SK-N-SH (cell line): Measurements from ENCODE around the gene MGAM2. TPM values are rescaled to one million over a fixed set of nuclear protein-coding genes. Genes with fewer than 3 reads are reported as not detected.

ENCODE experiments used
- CTCF ChIA-PET: fragments of 300-600, 350-600 bp; formaldehyde crosslinking; extraction: SDS; loops from one replicate; lab custom pipeline; 2021; lab: Yijun Ruan, JAX
- POLR2A ChIA-PET: fragments of 350-600 bp; sonication (Branson Sonifier 250); formaldehyde crosslinking; extraction: SDS; loops from one replicate; lab custom pipeline; 2020; ENCODE audit warnings: antibody characterized with exemption, inconsistent platforms; lab: Yijun Ruan, JAX
- DNase-seq: peaks from one replicate; pipeline ENCODE4 v3.0.0; 2012
- H2AFZ ChIP-seq: fragments of 200-600 bp; sonication (generic); 2 replicates; pipeline ENCODE4 v1.8.1; 2016; ENCODE audit warnings: antibody characterized with exemption, mild to moderate bottlenecking, low read depth
- H3F3A ChIP-seq: fragments of 200-600 bp; sonication (generic); replicated peaks from 2 replicates; pipeline ENCODE3; 2016; ENCODE audit warnings: antibody characterized with exemption, mild to moderate bottlenecking; ENCODE audit not compliant: insufficient read depth
- H3K27ac ChIP-seq, 2 experiments: fragments of 200-500 bp in 1 of 2; fragments of 200-600 bp in 1 of 2; sonication (Bioruptor generic) in 1 of 2; sonication (generic), shearing (Covaris generic) in 1 of 2; 2 replicates each; pipeline versions ENCODE4 v1.5.1 to v1.6.1; 2014 to 2016; ENCODE audit warnings: low read depth in 2 of 2, inconsistent platforms in 1 of 2, low read length in 1 of 2, mild to moderate bottlenecking in 1 of 2, mixed read lengths in 1 of 2
- H3K27me3 ChIP-seq: fragments of 200-600 bp; sonication (generic), shearing (Covaris generic); 2 replicates; pipeline ENCODE4 v1.6.1; 2016; ENCODE audit warnings: mixed run types; ENCODE audit not compliant: insufficient read depth
- H3K36me3 ChIP-seq, 2 experiments: fragments of 200-500 bp in 1 of 2; fragments of 200-600 bp in 1 of 2; sonication (Bioruptor generic) in 1 of 2; sonication (generic) in 1 of 2; replicated peaks in 1 of 2; 2 replicates each; pipeline versions ENCODE3 to v1.5.1; 2014 to 2016; ENCODE audit warnings: low read length in 1 of 2, mild to moderate bottlenecking in 1 of 2; ENCODE audit not compliant: insufficient read depth in 2 of 2, control insufficient read depth in 1 of 2
- H3K4me1 ChIP-seq, 2 experiments: fragments of 200-500 bp in 1 of 2; fragments of 200-600 bp in 1 of 2; sonication (Bioruptor generic) in 1 of 2; sonication (generic), shearing (Covaris generic) in 1 of 2; 2 replicates each; pipeline versions ENCODE4 v1.5.1 to v1.6.1; 2014 to 2016; ENCODE audit warnings: low read depth in 1 of 2, low read length in 1 of 2, mixed run types in 1 of 2; ENCODE audit not compliant: insufficient read depth in 2 of 2, control insufficient read depth in 1 of 2
- H3K4me2 ChIP-seq: fragments of 200-600 bp; sonication (generic), shearing (Covaris generic); 2 replicates; pipeline ENCODE4 v1.6.1; 2017; ENCODE audit warnings: mixed run types
- H3K4me3 ChIP-seq, 2 experiments: fragments of 200-500 bp in 1 of 2; fragments of 200-600 bp in 1 of 2; sonication (Bioruptor generic) in 1 of 2; sonication (generic), shearing (Covaris generic) in 1 of 2; 2 replicates each; pipeline versions ENCODE4 v1.5.1 to v1.8.1; 2014 to 2016; ENCODE audit warnings: low read depth in 2 of 2, inconsistent platforms in 1 of 2, low read length in 1 of 2, mild to moderate bottlenecking in 1 of 2, mixed read lengths in 1 of 2, moderate library complexity in 1 of 2
- H3K79me2 ChIP-seq: fragments of 200-600 bp; sonication (generic); 2 replicates; pipeline ENCODE4 v1.8.1; 2017; ENCODE audit warnings: mild to moderate bottlenecking; ENCODE audit not compliant: insufficient read depth
- H3K9ac ChIP-seq: fragments of 200-600 bp; sonication (generic); 2 replicates; pipeline ENCODE4 v1.6.1; 2017; ENCODE audit warnings: mixed run types
- H3K9me2 ChIP-seq: fragments of 200-600 bp; sonication (generic); 2 replicates; pipeline ENCODE4 v1.6.1; 2017; ENCODE audit warnings: mixed run types
- H3K9me3 ChIP-seq: fragments of 200-600 bp; sonication (generic); 2 replicates; pipeline ENCODE4 v1.6.1; 2017; ENCODE audit warnings: mixed run types, mild to moderate bottlenecking, moderate library complexity
- H4K20me1 ChIP-seq: fragments of 200-600 bp; sonication (generic); 2 replicates; pipeline ENCODE4 v1.6.1; 2017; ENCODE audit warnings: mild to moderate bottlenecking, mixed run types; ENCODE audit not compliant: insufficient read depth
- CHD2 ChIP-seq: fragments of 150-350 bp; IDR thresholded peaks from 2 replicates; pipeline ENCODE4 v1.6.1; 2018; ENCODE audit warnings: low read length; ENCODE audit not compliant: partially characterized antibody
- ELF1 ChIP-seq: IDR thresholded peaks from 2 replicates; pipeline ENCODE4 v1.4.0; 2012
- EZH2phosphoT487 ChIP-seq: fragments of 200-600 bp; sonication (generic); IDR thresholded peaks from 2 replicates; pipeline ENCODE4 v1.6.1; 2017; ENCODE audit warnings: low read depth, mixed run types, mild to moderate bottlenecking, antibody characterized with exemption, moderate library complexity, borderline replicate concordance
- GATA2 ChIP-seq: sonication (generic); formaldehyde crosslinking; IDR thresholded peaks from 2 replicates; pipeline ENCODE4 v1.5.0; 2020; ENCODE audit warnings: mild to moderate bottlenecking, missing genetic modification reagents
- JUND ChIP-seq: IDR thresholded peaks from 2 replicates; pipeline ENCODE4 v1.4.0; 2012
- MXI1 ChIP-seq: IDR thresholded peaks from 2 replicates; pipeline ENCODE4 v1.6.1; 2012; ENCODE audit warnings: mild to moderate bottlenecking, low read depth, low read length, improper control_type of control experiment
- NFIC ChIP-seq: IDR thresholded peaks from 2 replicates; pipeline ENCODE4 v1.4.0; 2012; ENCODE audit warnings: borderline replicate concordance
- SMC3 ChIP-seq: IDR thresholded peaks from 2 replicates; pipeline ENCODE4 v1.6.1; 2012; ENCODE audit warnings: low read depth, low read length, improper control_type of control experiment
- TEAD4 ChIP-seq: IDR thresholded peaks from 2 replicates; pipeline ENCODE4 v1.4.0; 2012; ENCODE audit warnings: mild to moderate bottlenecking, borderline replicate concordance; ENCODE audit not compliant: insufficient read depth
- WGBS: methylation state at CpG from one replicate; pipeline ENCODE4 v1.1.6; 2017; ENCODE audit warnings: low lambda C conversion rate; 5-methylcytosine and 5-hydroxymethylcytosine counted together
- polyA plus RNA-seq, 3 experiments: library from polyadenylated mRNA; depleted of rRNA; stranded (reverse); fragments of >200 nt; gene quantifications; 2 replicates each; pipeline ENCODE4 v1.2.3, GENCODE V29; 2012
- TF ChIP-seq, protein P1 (sequence below): IDR thresholded peaks from 2 replicates; pipeline ENCODE4; 2012
- TF ChIP-seq, protein P2 (sequence below): IDR thresholded peaks from 2 replicates; pipeline ENCODE4 v1.4.0; 2012; ENCODE audit warnings: low read depth, borderline replicate concordance
- TF ChIP-seq, protein P3 (sequence below): IDR thresholded peaks from 2 replicates; pipeline ENCODE4 v1.4.0; 2012; ENCODE audit warnings: low read depth

MGAM2 gene
- polyA plus RNA-seq, 1 of the 3 experiments (the other 2 are of a cell fraction): not detected

DNA sequence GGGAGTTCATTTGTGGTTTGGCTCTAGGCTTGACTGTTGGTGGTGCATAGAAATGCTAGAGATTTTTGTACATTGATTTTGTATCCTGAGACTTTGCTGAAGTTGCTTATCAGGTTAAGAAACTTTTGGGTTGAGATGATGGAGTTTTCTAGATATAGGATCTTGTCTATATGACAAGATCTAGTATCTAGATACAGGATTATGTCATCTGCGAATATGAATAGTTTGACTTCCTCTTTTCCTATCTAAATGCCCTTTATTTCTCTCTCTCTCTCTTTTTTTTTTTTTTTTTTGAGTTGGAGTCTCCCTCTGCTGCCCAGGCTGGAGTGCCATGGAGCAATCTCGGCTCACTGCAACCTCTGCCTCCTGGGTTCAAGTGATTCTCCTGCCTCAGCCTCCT is 62.9 kb downstream of the MGAM2 start:
- H3K9me2 ChIP-seq: no peaks in the 10 kb centered on the region
- ChIA-PET CTCF (no interaction called here), POLR2A (no interaction called here)

DNA sequence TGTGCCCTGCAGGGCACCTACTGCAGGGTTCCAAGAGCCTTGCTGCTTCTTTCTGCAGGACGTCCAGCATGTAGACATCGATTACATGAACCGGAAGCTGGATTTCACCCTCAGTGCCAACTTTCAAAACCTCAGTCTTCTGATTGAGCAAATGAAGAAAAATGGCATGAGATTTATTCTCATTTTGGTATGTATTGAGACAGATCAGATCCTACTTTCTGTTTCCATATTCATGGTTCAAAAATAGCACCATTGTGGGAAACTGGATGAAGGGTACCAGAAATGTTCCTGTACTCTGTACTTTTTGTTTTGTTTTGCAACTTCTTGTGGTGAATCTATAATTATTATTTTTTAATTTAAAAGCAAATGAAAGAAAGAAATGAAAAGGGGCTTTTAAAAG is 64.1 kb downstream of the MGAM2 start:
- no peak overlapping the region for H2AFZ ChIP-seq
- no peak overlapping the region for H3K27ac ChIP-seq
- H3K27me3 ChIP-seq: peaks cover 4% of the 10 kb centered on the region; the same call in 1 of the 2 replicates
- CTCF ChIA-PET: no interaction called here
- DNase-seq: no peak
- TF ChIP-seq EZH2phosphoT487 (no peak), ELF1 (no peak), GATA2 (CRISPR knock-in tag) (no peak), NFIC (no peak), MXI1 (no peak), CHD2 (no peak), TEAD4 (no peak), SMC3 (no peak)
- TF ChIP-seq, protein P1, sequence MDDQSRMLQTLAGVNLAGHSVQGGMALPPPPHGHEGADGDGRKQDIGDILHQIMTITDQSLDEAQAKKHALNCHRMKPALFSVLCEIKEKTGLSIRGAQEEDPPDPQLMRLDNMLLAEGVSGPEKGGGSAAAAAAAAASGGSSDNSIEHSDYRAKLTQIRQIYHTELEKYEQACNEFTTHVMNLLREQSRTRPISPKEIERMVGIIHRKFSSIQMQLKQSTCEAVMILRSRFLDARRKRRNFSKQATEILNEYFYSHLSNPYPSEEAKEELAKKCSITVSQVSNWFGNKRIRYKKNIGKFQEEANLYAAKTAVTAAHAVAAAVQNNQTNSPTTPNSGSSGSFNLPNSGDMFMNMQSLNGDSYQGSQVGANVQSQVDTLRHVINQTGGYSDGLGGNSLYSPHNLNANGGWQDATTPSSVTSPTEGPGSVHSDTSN: no peak
- TF ChIP-seq, protein P2, sequence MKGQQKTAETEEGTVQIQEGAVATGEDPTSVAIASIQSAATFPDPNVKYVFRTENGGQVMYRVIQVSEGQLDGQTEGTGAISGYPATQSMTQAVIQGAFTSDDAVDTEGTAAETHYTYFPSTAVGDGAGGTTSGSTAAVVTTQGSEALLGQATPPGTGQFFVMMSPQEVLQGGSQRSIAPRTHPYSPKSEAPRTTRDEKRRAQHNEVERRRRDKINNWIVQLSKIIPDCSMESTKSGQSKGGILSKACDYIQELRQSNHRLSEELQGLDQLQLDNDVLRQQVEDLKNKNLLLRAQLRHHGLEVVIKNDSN: no peak
- TF ChIP-seq, protein P3, sequence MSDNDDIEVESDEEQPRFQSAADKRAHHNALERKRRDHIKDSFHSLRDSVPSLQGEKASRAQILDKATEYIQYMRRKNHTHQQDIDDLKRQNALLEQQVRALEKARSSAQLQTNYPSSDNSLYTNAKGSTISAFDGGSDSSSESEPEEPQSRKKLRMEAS: no peak
- H3K4me1 ChIP-seq: no peaks in the 10 kb centered on the region
- H3K9ac ChIP-seq: no peak overlapping the region
- no peak overlapping the region for H3K4me2 ChIP-seq
- no peaks in the 10 kb centered on the region for H3K79me2 ChIP-seq
- POLR2A ChIA-PET: no interaction called here
- H3K36me3 ChIP-seq: no peaks in the 10 kb centered on the region
- 24% methylated on average over 3 of the region's 3 CpGs for WGBS
- no peaks in the 10 kb centered on the region for H3K9me3 ChIP-seq
- no peaks in the 10 kb centered on the region for H4K20me1 ChIP-seq
- no peak overlapping the region for H3K4me3 ChIP-seq
- H3F3A ChIP-seq: peaks cover 8% of the 10 kb centered on the region
- no peaks in the 10 kb centered on the region for H3K9me2 ChIP-seq

More for the DNA sequence above, 62.9 kb downstream of the MGAM2 start:
- peaks cover 8% of the 10 kb centered on the region for H3F3A ChIP-seq
- no peak overlapping the region for H3K27ac ChIP-seq
- H3K9ac ChIP-seq: no peak overlapping the region
- TF ChIP-seq, protein P3: no peak
- TF ChIP-seq JUND: no peak
- 3% methylated on average over 2 of the region's 2 CpGs for WGBS
- no peak overlapping the region for H2AFZ ChIP-seq
- H3K27me3 ChIP-seq: peaks cover 4% of the 10 kb centered on the region; the same call in 1 of the 2 replicates
- H3K4me2 ChIP-seq: no peak overlapping the region
- H3K79me2 ChIP-seq: no peaks in the 10 kb centered on the region
- H4K20me1 ChIP-seq: no peaks in the 10 kb centered on the region
- no peaks in the 10 kb centered on the region for H3K9me3 ChIP-seq
- H3K4me3 ChIP-seq: no peak overlapping the region
- no peak for DNase-seq
- no peaks in the 10 kb centered on the region for H3K4me1 ChIP-seq
- no peaks in the 10 kb centered on the region for H3K36me3 ChIP-seq
